GF-D8 (cell line): ENCODE results near the gene PSMD13.
A peak's percentile ranks its signal among the peaks of the same experiment; 100 is the strongest.

Experiments
- DNase-seq: peaks from one replicate; lab custom pipeline; 2025; lab: John Stamatoyannopoulos, UW

The PSMD13 gene

GRCh38 chr11:250274-250673 is 13.5 kb downstream of the PSMD13 start:
- no peak for DNase-seq

- no peak for DNase-seq
Observed at GRCh38 chr11:250740-251299, 14.0 kb downstream of the PSMD13 start.

GRCh38 chr11:251550-251949 is 14.8 kb downstream of the PSMD13 start:
- no peak for DNase-seq

- no peak for DNase-seq
Observed at GRCh38 chr11:252666-253065, 15.9 kb downstream of the PSMD13 start.

GRCh38 chr11:253160-253885 is 16.5 kb downstream of the PSMD13 start:
- DNase-seq, result no peak

DNA sequence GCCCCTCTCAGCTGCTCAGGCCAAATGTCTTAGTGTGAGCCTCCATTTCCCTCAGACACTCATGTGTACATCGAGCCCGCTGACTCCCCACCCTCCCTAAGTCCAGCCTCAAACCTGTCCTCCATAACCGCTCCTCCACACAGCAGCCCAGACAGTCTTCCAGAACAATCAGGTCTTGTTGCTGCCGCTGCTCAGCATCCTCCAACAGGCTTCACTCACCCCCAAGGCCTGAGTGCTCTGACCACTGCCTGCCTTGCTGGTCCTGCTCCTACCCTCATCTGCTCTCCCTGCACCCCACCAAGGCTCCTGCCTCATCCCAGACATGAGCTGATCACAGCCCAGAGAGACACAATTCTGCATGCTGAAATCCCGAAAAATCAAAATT is 17.1 kb downstream of the PSMD13 start:
- DNase-seq, result no peak

GRCh38 chr11:255176-255575 is 18.4 kb downstream of the PSMD13 start:
- DNase-seq, result no peak

- no peak for DNase-seq
Observed at GRCh38 chr11:255816-256215, 19.0 kb downstream of the PSMD13 start.

DNA sequence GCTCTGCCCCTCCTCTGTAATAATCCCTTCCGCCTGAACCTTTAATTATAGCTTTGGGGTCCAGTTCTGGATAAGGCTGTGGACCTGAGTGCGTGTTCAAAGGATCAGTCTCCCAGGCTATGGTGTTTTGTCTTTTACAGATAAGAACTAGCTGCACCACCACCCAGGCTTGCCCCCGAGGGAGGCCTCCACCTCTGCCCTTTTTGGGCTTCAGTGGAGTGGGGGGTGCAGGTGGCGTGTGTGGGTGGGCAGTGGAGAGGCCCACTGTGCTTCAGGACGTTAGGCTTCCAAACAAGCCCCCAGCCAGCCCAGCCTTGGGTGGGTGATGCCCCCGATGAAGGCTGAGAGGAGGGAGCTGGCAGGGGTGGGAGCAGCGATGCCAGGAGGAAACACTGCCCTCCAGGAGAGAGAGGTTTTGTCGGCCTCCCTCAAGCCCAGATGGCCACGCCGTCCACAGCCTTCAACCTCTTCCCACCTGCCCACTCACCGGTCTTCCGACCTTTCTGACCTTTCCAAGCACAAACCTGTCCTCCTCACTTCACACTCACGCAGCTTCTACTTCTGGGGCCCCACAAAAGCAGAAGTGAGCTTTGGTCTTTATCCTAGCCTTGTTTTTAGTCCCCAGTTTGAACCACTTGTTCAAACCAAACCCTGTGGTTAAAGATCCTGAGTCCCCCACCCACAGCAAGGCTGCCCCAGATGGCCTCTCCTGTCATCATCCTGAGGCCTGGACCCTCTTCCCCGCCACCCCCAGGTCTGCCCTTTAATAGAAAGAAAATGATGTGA is 20.4 kb downstream of the PSMD13 start:
- no peak for DNase-seq

GRCh38 chr11:257766-258493 is 21.2 kb downstream of the PSMD13 start:
- DNase-seq, result no peak

DNA sequence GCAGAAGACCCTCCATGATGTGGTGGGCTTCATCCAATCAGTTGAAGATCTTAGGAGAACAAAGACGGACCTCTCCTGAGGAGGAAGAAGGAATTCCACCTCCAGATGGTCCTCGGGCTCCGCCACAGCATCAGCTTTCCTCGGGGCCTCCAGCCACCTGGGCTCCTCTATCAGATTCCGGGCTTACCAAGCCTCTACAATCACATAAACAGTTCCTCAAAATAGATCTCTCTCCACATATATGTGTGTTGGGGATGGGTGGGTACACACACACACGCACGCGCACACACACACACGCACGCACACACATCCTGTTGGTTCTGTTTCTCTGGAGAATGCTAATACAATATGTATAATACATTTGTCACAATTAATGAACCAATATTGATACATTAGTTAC is 22.6 kb downstream of the PSMD13 start:
- DNase-seq, result no peak

DNA sequence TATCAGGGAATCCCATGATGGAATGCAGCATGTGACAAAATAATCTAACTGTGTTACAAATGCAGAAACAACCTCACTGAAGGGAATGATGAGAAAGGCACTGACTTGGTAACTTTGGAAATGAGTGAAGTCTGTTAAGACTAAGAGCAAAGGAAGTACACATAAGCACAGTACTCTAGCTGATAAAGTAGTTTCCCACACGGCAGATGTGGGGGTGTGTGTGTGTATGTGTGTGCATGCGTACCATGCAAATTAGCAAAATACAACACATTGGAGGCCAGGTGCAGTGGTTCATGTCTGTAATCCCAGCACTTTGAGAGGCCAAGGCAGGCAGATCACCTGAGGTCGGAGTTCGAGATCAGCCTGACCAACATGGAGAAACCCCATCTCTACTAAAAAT is 24.8 kb downstream of the PSMD13 start:
- no peak for DNase-seq

GRCh38 chr11:266676-267439 is 30.1 kb downstream of the PSMD13 start:
- DNase-seq, result no peak

DNA sequence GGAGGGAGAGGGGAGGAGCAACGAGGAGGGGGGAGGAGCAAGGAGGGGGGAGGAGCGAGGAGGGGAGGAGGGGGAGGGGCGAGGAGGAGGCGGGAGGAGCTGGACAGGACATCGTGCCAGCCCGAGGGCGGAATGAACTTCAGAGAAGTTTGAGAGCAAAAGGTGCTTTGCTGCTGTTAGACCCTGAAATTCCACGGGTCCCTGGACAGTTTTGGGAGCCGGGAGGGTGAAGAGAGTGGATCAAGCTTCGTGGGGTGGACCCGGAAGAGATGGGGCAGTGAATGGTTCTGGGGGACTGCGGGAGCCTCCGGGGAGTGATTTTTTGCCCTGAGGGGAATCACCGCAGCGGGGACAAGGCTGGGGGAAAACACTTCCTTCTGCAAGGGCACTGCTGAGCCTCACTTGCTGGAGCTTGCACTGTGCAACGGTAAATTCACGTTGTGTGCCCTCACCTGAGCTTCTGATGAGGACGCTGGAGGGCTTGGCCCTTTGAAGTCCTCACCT is 30.8 kb downstream of the PSMD13 start:
- peak; percentile 5 for DNase-seq

DNA sequence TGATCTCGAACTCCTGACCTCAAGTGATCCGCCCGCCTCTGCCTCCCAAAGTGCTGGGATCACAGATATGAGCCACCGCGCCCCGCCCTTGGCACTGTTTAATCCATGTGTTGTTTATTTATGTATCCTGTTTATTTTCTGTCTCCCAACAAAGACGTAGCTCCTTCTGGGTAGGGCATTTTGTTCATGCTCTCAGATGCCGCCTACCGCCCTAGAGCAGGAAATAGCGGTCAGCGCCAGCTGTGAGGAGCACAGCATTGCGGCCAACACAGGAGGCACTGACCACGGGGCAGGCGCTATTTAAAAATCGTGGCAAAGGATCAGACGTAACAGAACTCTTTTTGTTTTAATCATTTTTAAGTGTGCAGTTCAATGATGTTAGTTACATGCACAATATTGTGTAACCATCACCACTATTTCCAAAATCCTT is 32.0 kb downstream of the PSMD13 start:
- peak; percentile 54 for DNase-seq

DNA sequence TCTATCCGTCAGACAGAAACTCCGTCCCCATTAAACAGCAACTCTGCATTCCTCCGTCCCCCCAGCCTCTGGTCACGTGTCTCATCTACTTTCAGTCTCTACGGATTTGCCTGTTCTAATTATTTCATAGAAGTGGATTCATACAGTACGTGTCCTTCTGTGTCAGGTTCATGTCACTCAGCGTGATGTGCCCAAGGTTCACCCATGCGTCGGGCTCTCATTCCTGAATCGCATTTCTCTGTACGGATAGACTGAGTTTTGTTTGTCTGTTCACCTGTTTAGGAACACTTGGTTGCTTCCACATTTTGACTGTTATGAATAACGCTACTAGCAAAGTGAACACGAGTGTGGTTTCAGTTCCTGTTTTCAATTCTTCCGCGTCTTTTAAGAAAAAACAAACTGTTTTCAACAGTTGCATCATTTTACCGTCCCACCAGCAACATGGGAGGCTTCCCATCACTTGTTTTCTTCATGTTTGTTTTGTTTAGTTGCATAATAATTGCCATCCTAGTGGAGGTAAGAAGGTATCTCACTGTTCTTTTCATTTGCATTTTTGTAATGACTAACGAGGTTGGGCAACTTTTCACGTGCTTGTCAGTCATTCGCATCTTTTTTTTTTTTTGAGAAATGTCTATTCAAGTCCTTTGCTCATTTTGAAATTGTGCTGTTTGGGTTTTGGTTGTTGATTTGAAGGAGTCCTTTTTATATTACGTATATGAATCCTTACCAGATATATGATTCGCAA is 32.5 kb downstream of the PSMD13 start:
- peak; percentile 54 for DNase-seq

GRCh38 chr11:270451-271318 is 33.9 kb downstream of the PSMD13 start:
- no peak for DNase-seq

GRCh38 chr11:271319-271715 is 34.5 kb downstream of the PSMD13 start:
- DNase-seq, result no peak

DNA sequence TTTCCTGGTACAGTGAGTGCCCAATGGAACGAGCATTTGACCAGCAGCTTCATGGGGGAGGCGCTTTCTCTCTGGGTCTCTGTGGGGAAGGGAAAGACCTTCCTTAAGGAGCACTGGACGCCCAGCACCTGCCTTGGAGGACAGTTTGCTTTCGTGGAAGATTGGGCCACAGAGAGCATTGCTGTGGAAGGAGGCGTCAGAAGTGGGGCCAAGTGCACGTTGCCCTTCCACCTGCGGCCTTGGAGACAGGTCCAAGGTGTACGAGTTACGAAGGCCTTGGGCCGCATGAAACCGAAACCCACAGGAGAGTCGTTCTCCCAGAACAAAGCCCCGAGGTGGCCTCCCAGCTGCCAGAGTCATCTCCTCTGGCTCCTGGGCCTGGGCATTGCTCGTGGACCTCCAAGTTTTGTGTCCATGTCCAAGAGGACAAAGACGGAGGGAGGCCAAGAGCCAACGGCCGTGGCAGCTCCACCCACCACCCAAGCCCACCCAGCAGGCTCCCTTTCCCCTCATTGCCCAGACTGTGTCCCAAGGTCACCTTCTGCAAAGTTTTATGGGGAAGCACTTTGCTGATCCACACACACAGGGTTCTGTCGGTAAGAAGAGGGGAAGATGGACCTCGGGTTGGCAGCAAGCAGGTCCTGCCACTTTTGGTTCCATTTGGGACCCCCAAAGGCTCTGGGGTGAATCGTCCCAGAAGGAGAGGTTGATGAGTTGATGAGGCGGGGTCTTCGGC is 35.6 kb downstream of the PSMD13 start:
- DNase-seq, result no peak
